GM12872 (cell line): ENCODE measurements around the gene ETV5.

ENCODE experiments used
- CTCF ChIP-seq: IDR thresholded peaks from 3 replicates; pipeline ENCODE4 v1.5.1; 2011; ENCODE audit warnings: low read depth, mild to moderate bottlenecking, low read length, moderate library complexity; ENCODE audit not compliant: insufficient read depth

ETV5 gene

DNA sequence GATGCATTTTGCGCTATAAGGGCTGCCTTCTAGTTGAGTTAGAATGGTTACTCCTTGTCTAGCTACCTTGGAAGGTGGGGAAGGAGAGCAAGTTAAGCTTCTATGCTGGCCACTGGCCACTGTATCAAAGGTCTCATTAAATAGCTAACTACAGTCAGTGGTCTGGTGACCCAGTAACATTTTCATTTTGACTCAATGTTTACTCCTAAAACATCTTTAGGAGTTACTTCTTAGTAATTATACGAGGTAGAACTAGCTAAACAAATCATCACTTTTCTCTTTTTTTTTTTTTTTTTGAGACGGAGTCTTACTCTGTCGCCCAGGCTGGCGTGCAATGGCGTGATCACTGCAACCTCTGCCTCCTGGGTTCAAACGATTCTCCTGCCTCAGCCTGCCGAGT is 26.7 kb downstream of the ETV5 start:
- TF ChIP-seq CTCF = no peak

DNA sequence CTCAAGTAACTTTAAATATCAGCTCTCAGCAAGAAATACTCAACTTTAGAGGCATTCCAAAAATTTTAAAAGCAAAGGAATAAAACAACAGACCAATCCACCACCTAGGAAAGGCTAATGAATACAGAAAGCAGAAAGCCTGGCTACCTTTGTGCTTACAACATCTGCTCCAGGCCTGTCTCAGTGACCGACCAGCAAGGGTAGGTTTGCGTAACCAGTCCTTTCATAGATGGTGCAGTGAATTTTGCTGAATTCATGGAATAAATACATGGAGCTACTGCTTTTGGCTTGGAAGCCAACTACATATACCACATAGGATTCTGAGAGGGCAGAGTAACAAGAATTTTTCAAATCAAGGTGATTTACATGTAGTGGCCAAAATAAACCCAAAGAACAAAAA is 27.2 kb downstream of the ETV5 start:
- no peak for TF ChIP-seq CTCF

DNA sequence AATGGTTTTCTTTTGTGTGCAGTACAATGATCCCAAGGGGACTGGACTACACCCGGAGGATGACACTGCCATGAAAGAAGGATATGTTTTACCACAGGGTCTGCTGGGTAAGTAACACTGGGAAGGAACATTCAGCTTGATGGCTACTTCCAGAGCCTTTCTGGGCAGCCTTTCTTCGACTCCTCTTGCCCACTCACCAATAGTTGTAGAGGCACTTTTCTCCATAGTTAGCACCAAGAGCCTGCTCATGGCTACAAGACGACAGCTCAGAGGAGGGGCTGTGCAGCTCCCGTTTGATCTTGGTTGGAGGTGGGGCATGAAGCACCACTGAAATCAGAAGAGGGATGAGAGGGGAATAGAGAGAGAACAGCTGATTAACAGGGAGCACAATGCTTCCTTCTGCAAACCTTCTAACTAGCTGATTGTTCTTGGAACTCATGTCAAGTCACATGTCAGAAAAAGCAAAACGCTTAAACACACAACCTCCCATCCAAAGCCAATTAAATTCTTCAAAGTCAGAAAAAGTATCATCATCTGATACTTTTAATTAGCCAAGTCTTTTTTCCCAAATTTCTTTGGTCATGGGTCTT is 27.9 kb downstream of the ETV5 start:
- TF ChIP-seq CTCF = no peak

GRCh38 chr3:186079925-186080324 is 29.0 kb downstream of the ETV5 start:
- no peak for TF ChIP-seq CTCF

DNA sequence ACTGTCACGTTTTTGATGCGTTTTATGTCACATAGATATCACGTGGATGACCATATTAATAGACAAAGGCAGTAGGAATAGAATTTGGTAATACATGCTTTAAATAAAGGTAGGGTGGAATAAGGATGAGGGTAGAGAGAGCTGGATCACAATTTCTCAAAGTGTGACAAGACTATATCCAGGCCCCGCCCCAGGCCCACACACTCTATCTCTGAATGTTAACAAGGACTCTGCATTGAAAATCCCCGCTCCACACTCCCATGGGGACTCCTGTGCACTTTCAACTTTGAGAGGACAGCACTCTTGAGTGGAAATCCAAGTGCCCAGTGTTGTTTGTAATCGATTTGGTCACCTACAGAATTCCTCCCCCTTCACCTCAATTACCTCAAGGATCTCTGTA is 31.4 kb downstream of the ETV5 start:
- no peak for TF ChIP-seq CTCF

DNA sequence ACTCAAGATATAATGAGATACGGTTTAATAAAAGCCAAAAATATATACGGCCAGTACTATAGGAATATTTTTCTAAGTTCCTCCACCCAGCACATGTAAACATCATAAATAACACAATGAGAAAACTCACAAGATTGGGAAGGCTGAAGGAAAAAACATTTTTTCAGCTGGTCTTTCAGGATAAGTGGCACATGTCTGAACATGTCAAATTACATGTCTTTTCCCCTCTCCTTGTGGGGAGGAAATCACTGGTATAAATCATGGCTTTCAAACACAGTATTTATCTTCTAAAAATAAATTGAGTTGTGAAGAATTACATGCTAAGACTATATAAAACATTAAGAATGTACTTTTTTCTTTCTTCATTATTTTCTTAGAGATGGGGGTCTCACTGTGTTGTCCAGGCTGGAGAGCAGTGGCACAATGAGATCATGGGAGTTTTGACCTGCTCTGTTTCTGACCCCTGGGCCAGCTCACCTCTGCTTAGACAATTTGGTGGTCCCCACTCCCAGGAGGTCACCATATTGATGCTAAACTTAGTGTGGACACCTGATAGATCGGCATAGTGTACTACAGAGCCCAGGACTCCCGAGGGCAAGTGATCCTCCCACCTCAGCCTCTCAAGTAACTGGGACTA is 32.8 kb downstream of the ETV5 start:
- TF ChIP-seq CTCF = no peak

GRCh38 chr3:186075489-186075888 is 33.4 kb downstream of the ETV5 start:
- no peak for TF ChIP-seq CTCF
